GM18507 (cell line): ENCODE results near the gene SMPDL3A.

Source experiments
- DNase-seq: peaks from one replicate; pipeline ENCODE4 v3.0.0; 2011; ENCODE audit warnings: low read depth; ENCODE audit not compliant: insufficient read length; ENCODE audit errors: extremely low spot score
- FAIRE-seq: peaks from 2 replicates; lab custom pipeline; 2011; peaks lifted over from hg19 to GRCh38; lab: Jason Lieb, UNC

The SMPDL3A gene

GRCh38 chr6:122838060-122838780 lies 49.2 kb downstream of the SMPDL3A start:
- FAIRE-seq (no peak), DNase-seq (no peak)

- DNase-seq (peak; percentile 18), FAIRE-seq (peak; percentile 83)
Measured at GRCh38 chr6:122839472-122839871, 50.4 kb downstream of the SMPDL3A start.

- no peak for DNase-seq
- no peak for FAIRE-seq
Measured at GRCh38 chr6:122839906-122840305, 50.8 kb downstream of the SMPDL3A start.

GRCh38 chr6:122845464-122845863 lies 56.4 kb downstream of the SMPDL3A start:
- FAIRE-seq (no peak), DNase-seq (no peak)

GRCh38 chr6:122845916-122846612 lies 57.0 kb downstream of the SMPDL3A start:
- FAIRE-seq (no peak), DNase-seq (no peak)

- DNase-seq (no peak), FAIRE-seq (peak; percentile 33)
Measured at GRCh38 chr6:122853259-122853995, 64.4 kb downstream of the SMPDL3A start.
